CD4-positive, alpha-beta T cell treated with Interleukin-17A for 4 hours (primary cell): ENCODE results near the gene LMX1B.
"Not testable (repeated sequence)": the region's sequence is repeated elsewhere in the genome, so short reads cannot be mapped to it uniquely, and the experiment has no call there.

Source experiments
- DNase-seq: peaks from one replicate; pipeline ENCODE4 v3.0.0-alpha.2; 2020; ENCODE audit warnings: mixed read lengths

The LMX1B gene

GRCh38 chr9:126613651-126614050 lies at the start of gene LMX1B:
Gene LMX1B, plus strand, starts transcription at chr9:126613928. Its CDS starts 522 bp downstream, at chr9:126614450.
- DNase-seq: no peak

DNA sequence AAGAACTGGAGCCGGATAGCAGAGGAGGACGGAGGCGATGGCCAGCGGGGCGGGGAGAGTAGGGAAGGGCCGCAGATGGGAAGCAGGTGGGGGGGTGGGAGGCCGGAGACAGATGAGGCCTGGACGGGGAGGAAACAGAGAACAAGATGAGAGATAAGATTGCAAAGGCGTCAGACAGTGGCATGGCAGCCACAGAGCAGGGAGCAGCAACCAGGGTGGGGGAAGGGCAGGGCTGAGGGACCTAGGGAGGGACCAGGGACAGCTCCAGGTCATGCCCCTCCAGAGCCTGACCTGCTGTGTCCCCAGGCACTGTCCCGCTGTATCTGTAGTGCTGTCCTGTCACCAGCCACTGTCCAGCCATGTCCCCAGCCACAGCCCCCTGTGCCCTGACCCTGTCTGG lies 49.6 kb upstream of the LMX1B start:
- no peak for DNase-seq

- no peak for DNase-seq
Measured at GRCh38 chr9:126564716-126565115, 49.0 kb upstream of the LMX1B start.

DNA sequence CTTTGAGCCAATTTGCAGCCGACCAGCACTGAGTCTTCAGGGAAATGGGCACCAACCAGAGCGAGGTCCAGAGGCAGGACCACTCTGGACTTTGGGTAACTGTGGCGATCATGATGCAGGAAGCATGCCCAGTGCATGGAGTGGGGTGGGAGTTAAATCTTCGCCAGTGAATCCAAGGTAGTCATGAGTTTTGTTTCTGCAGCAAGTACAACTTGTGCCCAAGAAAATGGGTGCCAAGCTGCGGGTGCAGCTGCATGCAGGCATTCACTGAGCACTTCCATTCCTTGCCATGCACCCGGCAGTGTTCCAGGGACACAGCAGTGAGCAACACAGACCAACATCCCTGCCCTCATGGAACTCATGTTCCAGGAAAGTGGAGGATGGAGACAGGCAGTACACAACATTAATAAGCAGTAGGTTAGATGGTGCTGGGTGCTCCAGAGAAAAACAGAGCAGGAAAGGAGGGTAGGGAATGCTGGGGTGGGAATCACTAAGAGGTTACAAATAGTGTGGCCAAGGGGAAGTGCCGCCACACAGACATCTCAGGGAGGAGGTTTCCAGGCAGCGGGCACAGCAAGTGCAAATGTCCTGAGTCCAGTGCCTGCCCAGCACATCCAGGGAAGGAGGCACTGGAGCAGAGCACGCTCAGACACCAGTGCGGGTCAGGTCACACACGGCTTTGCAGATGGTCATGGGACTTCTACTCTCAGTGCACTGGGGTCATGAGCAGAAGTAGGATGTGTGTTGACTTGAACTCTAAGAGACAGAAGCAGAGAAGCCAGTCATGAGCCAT lies 48.2 kb upstream of the LMX1B start:
- DNase-seq: no peak

- DNase-seq: no peak
Measured at GRCh38 chr9:126569036-126569435, 44.7 kb upstream of the LMX1B start.

- no peak for DNase-seq
Measured at GRCh38 chr9:126578029-126578428, 35.7 kb upstream of the LMX1B start.

DNA sequence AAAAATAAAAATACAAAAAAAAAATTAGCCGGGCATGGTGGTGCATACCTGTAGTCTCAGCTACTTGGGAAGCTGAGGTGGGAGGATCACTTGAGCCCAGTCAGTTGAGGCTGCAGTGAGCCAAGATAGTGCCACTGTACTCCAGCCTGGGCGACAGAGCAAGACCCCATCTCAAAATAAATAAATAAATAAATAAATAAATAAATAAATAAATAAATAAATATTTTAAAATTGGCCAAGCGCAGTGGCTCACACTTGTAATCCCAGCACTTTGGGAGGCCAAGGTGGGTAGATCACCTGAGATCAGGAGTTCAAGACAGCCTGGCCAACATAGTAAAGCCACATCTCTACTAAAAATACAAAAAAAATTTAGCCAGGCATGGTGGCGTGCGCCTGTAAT lies 33.4 kb upstream of the LMX1B start:
- not testable (repeated sequence) for DNase-seq

- no peak for DNase-seq
Measured at GRCh38 chr9:126581893-126582292, 31.8 kb upstream of the LMX1B start.

- no peak for DNase-seq
Measured at GRCh38 chr9:126582427-126582826, 31.3 kb upstream of the LMX1B start.

DNA sequence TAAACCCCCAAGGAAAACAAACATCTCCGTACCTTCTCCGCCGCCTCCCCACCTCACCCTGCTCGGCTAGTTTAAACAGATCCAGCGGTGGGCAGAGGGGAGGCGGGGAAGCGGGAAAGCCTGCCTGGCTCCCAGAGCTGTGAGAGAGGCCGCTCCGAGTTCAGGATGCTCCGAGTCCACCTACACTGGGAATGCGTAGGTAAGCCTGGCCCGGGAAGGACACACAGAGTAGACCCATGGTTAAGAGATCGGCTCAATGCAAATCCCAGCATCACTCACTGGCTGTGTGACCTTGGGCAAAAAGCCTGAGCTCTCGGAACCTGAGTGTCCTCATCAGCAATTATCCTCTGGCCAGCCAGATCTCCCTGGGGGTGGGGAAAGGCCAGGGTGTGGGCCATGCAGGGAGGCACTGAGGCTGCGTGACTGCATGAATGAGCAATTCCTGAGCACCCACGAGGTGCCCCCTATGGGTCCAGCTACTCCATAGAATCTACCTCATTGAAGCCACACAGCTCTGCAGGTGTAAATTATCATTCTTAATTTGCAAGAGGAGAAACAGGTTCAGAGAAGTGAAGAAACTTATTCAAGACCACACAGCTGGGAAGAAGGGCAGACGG lies 30.5 kb upstream of the LMX1B start:
- DNase-seq: no peak

DNA sequence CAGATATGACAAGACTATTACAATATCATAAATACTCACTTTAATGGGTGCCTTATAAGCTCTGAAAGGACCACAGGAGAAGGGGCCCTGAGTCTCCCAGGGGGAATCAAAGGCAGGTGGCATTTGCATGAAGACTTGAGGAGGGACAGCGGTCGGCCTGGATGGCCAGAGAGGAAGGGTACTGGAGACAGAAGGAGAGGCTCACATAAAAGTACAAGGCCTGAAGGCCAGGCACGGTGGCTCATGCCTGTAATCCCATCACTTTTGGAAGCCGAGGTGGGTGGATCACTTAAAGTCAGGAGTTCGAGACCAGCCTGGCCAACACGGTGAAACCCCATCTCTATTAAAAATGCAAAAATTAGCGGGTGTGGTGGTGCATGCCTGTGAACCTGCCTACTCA lies 29.1 kb upstream of the LMX1B start:
- DNase-seq: no peak

DNA sequence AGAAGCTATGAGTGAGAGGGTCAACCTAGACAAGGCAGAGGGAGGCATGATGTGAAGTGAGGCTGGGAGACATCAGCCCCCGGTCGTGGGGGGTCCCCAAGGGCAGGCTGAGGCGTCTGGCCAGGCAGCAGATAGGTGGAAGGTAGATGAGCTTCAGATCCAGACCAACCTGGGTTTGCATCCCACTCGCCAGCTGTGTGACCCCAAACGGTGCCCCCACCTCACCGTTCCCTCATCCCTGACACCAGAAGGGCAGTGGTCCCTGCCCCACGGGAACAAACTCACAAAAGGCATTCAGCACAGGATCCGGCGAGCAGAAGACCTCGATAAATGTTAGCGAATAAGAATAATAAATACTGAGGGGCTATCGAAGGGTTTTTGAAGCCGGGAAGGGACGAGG lies 27.5 kb upstream of the LMX1B start:
- DNase-seq: no peak

DNA sequence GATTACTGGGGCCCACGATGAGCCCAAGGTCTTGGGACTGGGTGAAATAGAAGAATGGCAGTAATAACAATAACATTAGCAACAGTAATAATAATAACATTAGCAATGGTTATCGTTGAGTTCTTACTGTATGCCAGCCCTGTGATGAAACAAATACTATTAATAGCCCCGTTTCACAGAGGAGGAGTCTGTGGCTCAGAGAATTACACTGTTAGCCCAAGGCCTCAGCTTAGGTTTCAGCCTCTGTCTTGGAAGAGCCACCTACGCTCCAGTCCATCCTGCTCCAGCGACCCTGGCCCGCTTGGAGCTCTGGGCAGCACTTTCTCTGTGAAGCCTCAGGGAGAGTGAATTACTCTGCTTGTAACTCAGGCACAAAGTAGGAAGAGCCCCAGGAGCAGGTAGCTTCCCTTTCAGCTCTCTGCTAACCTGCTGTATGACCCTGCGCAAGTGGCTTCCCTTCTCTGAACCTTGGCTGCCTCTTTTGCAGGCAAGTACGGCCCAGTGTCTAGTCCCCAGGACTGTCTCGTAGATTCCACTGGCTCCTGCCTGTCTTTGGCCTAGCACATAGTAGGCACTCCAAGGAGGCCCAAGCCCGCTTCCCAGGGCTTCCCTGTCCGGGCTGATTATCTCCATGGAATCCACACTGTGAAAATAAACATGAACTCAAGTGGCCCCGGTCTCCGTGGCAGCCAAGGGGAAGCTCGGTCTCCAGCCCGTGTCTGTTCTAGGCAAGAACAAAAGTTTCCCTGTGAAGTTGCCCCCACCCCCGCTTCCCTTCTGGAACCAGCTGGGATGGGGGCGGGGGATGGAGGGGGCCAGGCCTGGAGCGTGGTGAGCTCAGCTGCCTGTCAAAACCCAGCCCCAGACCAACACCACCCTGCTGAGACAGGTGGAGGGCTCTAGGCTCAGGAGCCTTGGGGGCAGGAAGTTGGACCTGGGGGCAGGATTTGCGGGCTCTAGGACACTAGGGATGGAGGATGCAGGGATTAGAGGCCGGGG lies 26.2 kb upstream of the LMX1B start:
- DNase-seq: no peak

DNA sequence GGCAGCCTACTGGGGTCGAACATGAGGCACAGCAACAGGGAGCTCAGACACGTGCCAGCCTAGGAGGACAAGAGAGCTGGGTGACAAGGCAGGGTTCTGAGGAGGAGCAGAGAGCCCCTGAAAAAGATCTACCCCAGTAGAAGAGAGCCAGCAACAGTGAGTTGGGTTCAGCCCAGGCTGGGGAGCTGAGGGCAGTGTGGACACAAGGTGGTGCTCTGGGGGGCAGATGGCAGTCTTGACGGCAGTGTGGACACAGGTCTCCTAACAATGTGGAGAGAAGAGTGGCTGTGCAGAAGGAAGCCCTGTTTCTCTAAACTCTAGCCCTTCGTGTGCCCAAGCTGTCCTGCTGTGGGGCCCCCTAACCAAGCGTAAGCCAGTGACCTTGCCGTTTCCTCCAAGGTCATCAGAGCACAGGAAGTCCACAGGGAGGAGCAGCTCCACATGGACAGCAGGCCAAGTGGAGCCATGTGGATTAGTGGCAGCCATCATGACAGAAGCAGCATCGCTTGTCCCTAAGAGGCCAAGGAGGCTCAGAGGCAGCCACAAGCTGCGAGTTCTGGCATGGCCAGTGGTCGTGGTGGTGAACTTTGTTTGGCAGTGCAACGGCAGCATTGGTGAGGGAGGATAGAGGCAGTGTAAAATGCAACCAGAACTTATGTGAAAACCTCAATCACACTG lies 25.1 kb upstream of the LMX1B start:
- no peak for DNase-seq

DNA sequence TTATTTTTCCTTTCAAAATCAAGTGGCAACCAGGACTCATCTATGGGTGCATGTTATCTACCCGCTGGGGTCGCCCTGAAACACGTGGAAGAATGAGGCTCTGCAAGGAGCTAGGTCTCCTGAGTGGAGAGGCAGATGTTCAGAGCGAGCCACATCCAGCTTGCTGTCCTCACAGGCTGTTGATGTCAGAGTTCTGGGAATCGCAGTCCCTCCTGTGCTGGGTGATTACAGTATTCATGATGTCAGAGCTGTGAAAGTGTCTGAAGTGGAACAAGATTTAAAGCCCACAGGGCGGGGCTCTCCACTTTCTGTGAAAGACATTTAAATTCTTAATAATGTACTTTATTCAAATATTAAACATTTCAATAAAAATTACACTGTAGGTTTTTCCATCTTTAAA lies 24.4 kb upstream of the LMX1B start:
- no peak for DNase-seq

GRCh38 chr9:126591083-126591482 lies 22.6 kb upstream of the LMX1B start:
- no peak for DNase-seq

DNA sequence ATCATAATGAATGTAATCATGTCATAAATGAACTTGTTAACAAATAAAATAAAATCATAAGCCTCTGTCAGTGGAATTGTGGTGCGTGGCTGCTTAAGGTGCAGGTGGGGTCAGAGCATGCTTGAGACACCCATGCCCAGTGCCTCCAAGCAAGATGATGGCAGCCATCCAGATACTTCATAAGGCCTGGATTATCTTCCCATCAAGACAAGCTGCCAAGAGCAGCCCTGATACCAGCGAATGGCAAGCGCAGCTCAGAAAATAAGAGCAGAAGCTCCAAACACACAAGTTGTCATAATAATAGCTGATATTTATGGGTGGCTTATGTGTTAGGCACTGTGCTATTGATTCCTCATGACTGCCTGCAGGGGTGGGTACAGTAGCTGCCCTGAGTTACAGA lies 21.8 kb upstream of the LMX1B start:
- no peak for DNase-seq

- DNase-seq: no peak
Measured at GRCh38 chr9:126592461-126592860, 21.3 kb upstream of the LMX1B start.

DNA sequence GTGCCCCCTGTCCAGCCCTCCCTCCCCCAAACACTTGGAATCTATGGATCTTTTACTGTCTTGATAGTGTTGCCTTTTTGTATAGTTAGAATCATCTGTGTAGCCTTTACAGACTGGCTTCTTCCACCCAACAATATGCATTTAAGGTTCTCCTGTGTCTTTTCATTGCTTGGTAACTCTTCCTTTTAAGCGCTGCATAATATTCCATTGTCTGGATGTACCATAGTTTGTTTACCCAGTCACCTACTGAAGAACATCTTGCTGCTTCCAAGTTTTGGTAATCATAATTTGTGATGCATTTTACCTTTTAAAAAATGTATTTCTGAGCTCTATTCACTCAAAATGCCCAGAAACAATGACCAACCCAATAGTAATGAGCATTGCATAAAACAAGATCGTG lies 17.7 kb upstream of the LMX1B start:
- no peak for DNase-seq

DNA sequence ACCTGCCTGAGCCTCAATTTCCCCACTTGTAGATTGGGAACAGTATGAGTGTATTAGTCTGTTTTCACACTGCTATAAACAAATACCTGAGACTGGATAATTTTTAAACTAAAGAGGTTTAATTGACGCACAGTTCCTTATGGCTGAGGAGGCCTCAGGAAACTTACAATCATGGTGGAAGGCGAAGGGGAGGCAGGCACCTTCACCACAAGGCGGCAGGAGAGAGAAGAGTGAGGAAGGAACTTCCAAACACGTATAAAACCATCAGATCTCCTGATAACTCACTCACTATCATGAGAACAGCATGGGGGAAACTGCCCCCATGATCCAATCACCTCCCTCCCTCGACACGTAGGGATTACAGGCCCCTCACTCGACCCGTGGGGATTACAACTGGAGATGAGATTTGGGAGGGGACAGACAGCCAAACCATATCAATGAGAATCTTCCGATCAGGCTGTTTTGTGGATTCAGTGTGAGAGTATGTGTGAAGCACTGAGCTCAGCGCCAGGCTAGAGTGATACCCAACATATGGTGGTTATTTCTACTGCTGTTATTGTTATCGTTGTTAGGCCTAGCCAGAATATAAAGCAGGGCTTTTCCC lies 14.6 kb upstream of the LMX1B start:
- DNase-seq: no peak

DNA sequence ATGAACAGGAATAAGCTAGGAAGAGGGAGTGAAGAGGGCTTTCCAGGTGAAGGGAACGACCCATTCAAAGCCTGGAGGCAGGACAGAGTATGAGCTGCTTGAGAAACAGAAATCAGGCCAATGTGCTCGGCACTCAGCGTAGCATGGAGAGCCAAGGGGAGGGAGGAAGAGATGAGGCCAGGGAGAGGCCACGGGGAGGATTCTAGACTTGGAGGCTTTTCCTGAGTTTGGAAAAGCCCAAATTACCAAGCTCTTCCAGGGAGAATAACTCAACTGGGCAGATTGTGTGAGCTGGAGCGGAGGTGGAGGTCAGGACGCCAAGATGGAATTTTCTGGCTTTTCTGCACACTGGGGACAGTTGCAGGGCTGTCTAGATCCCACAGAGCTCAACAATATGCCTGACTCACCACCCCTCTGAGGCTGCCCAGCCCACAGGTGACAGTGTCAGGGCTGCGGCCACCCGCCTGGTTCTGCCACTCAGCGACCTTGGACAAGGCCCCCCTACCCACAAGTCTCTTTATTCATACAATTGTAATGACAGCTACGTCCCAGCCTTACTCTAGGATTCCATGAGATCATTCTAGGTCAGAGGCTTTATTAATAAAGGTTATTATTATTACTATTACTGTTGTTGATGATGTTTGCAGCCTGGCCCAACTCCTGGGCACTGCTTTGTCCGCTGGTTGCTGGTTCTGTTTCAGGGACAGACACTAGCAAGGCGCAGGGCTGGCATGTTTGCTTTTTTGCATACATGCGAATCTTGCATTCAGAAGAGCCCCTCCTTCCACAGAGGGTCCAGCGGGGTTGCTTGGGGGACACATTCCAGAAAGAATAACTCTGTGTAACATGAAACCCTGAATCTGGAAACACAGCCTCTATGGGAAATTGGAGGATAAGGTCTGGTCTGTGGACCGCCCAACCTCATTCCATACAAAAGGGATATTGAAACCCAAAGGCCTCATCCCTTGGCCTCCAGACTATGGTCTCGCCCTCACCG lies 9.4 kb upstream of the LMX1B start:
- DNase-seq: no peak
